T-helper 9 cell (primary cell): ENCODE results near the gene KCTD6.
A peak's percentile ranks its signal among the peaks of the same experiment; 100 is the strongest.

ENCODE experiments used
- DNase-seq: peaks from one replicate; pipeline ENCODE4 v3.0.0-alpha.2; 2020

KCTD6 gene

GRCh38 chr3:58485801-58486435 is 6.0 kb upstream of the KCTD6 start:
- DNase-seq, result no peak

- no peak for DNase-seq
These were observed 4.6 kb upstream of the KCTD6 start for GRCh38 chr3:58487140-58487886.

- no peak for DNase-seq
These were observed 2.9 kb upstream of the KCTD6 start for GRCh38 chr3:58488967-58489366.

GRCh38 chr3:58490860-58491501 is 915 bp upstream of the KCTD6 start:
- peak; percentile 3 for DNase-seq

GRCh38 chr3:58492494-58492905 is 604 bp downstream of the KCTD6 start:
- DNase-seq, result peak; percentile 9

- no peak for DNase-seq
These were observed 2.2 kb downstream of the KCTD6 start for GRCh38 chr3:58494107-58494506.

GRCh38 chr3:58495101-58495500 is 3.2 kb downstream of the KCTD6 start:
- DNase-seq, result no peak

- no peak for DNase-seq
These were observed 4.4 kb downstream of the KCTD6 start for GRCh38 chr3:58496206-58496857.

- no peak for DNase-seq
These were observed 5.2 kb downstream of the KCTD6 start for GRCh38 chr3:58497097-58497496.

- no peak for DNase-seq
These were observed 11.0 kb downstream of the KCTD6 start for GRCh38 chr3:58502872-58503271.

GRCh38 chr3:58507356-58508078 is 15.6 kb downstream of the KCTD6 start:
- DNase-seq, result no peak

GRCh38 chr3:58508437-58508836 is 16.5 kb downstream of the KCTD6 start:
- DNase-seq, result no peak

GRCh38 chr3:58514405-58514804 is 22.5 kb downstream of the KCTD6 start:
- no peak for DNase-seq

GRCh38 chr3:58518291-58518789 is 26.4 kb downstream of the KCTD6 start:
- no peak for DNase-seq

- DNase-seq, result no peak
These were observed 27.9 kb downstream of the KCTD6 start for GRCh38 chr3:58519668-58520402.

GRCh38 chr3:58520403-58521335 is 28.8 kb downstream of the KCTD6 start:
- DNase-seq, result no peak

GRCh38 chr3:58521336-58521670 is 29.4 kb downstream of the KCTD6 start:
- DNase-seq, result no peak

GRCh38 chr3:58521917-58522631 is 30.2 kb downstream of the KCTD6 start:
- DNase-seq, result no peak

- DNase-seq, result no peak
These were observed 31.0 kb downstream of the KCTD6 start for GRCh38 chr3:58522759-58523425.
